Spleen (tissue), 11 donors: ENCODE results near the gene TGM1. TPM values are rescaled to one million over a fixed set of nuclear protein-coding genes. Genes with fewer than 3 reads are reported as not detected.
A peak's percentile ranks its signal among the peaks of the same experiment; 100 is the strongest.

Source experiments
- DNase-seq: peaks from one replicate; pipeline ENCODE4 v3.0.0-alpha.2; 2020
- H3K27ac ChIP-seq, 8 donors: fragments of 200-600 bp; sonication (generic) in 7 of 8; 1 replicate in 4 of 8; 2 replicates in 4 of 8; pipeline versions ENCODE4 v1.5.0 to v1.8.0; 2016 to 2021; ENCODE audit warnings: inconsistent platforms in 4 of 8, mild to moderate bottlenecking in 4 of 8, moderate library complexity in 1 of 8
- H3K27me3 ChIP-seq, 7 donors: fragments of 200-600 bp; sonication (generic) in 6 of 7; replicated peaks in 1 of 7; 1 replicate in 4 of 7; 2 replicates in 3 of 7; pipeline versions ENCODE4 v1.5.0 to v1.8.0; 2016 to 2021; ENCODE audit warnings: inconsistent platforms in 3 of 7, mild to moderate bottlenecking in 1 of 7
- H3K36me3 ChIP-seq, 6 donors: fragments of 200-600 bp; sonication (generic) in 5 of 6; 1 replicate in 4 of 6; 2 replicates in 2 of 6; pipeline versions ENCODE4 v1.5.0 to v1.8.0; 2016 to 2021; ENCODE audit warnings: inconsistent platforms in 2 of 6
- H3K4me1 ChIP-seq, 6 donors: fragments of 200-600 bp; sonication (generic) in 5 of 6; 1 replicate in 3 of 6; 2 replicates in 3 of 6; pipeline versions ENCODE4 v1.5.0 to v1.8.0; 2016 to 2021; ENCODE audit warnings: inconsistent platforms in 3 of 6
- H3K4me3 ChIP-seq, 8 donors: fragments of 200-600 bp; sonication (generic) in 7 of 8; 1 replicate in 4 of 8; 2 replicates in 4 of 8; pipeline versions ENCODE4 v1.5.0 to v1.8.0; 2016 to 2021; ENCODE audit warnings: inconsistent platforms in 4 of 8, mild to moderate bottlenecking in 4 of 8, moderate library complexity in 2 of 8
- H3K9me3 ChIP-seq, 8 donors: fragments of 200-600 bp; sonication (generic) in 7 of 8; 1 replicate in 4 of 8; 2 replicates in 4 of 8; pipeline versions ENCODE4 v1.5.0 to v1.8.0; 2016 to 2021; ENCODE audit warnings: inconsistent platforms in 4 of 8
- POLR2A ChIP-seq, 3 donors: fragments of 450-650 bp; IDR thresholded peaks; one replicate each; pipeline ENCODE4 v1.5.1; 2017; ENCODE audit warnings: antibody characterized with exemption in 3 of 3, mild to moderate bottlenecking in 1 of 3
- POLR2AphosphoS5 ChIP-seq, 3 donors: sonication (generic); formaldehyde crosslinking; IDR thresholded peaks; one replicate each; pipeline ENCODE4 v1.5.1; 2017; ENCODE audit warnings: antibody characterized with exemption in 3 of 3
- WGBS, 5 donors: extraction: QIAGEN DNeasy Blood & Tissue Kit in 3 of 5; methylation state at CpG; one replicate each; pipeline versions ENCODE4 v1.1.5 to v1.1.7; 2013 to 2018; 5-methylcytosine and 5-hydroxymethylcytosine counted together
- intact Hi-C: fragments of 100-400 bp; cut with DNase I; formaldehyde crosslinking; loops from one replicate; pipeline ENCODE4 v1.15.0; 2023; ENCODE audit warnings: low total_unique reads
- polyA plus RNA-seq, 3 donors: library from polyadenylated mRNA; stranded (reverse); fragments of 200-250 nt; gene quantifications; one replicate each; pipeline ENCODE4 v1.2.1, GENCODE V29; 2013
- total RNA-seq, 7 donors: library from RNA; depleted of rRNA in 3 of 7; stranded (reverse); fragments of >200 nt in 3 of 7; fragmentation: NEBNext Ultra II Directional in 4 of 7; extraction: Animal tissue kit (Norgen Biotek cat#: 25700) in 4 of 7; gene quantifications; one replicate each; pipeline versions ENCODE4 v1.1.0 to v1.2.1, GENCODE V29; 2016 to 2021
- TF ChIP-seq, protein P1 (sequence below), 11 experiments: fragments of 200-600 bp in 7 of 11; fragments of 450-650 bp in 4 of 11; sonication (generic) in 4 of 11; IDR thresholded peaks in 8 of 11; conservative IDR thresholded peaks in 3 of 11; 1 replicate in 7 of 11; 2 replicates in 4 of 11; pipeline versions ENCODE4 v1.4.0 to v1.8.0; 2016 to 2021; ENCODE audit warnings: antibody characterized with exemption in 11 of 11, inconsistent platforms in 4 of 11, mild to moderate bottlenecking in 1 of 11
- donor health status: healthy with polysubstance abuse.
- donor health status: DM: no; HTN: no; CAD: no; lungs with moderate emphysema.
- donor health status: DM: no; HTN: no; CAD: no.
- donor health status: Bipolar disorder and iron deficiency.
- donor health status: healthy.
- donor health status: DM: no; HTN: no; CAD: no.
- donor health status: DM: yes; HTN: yes; CAD: no.

The TGM1 gene
- total and polyA plus RNA-seq, 10 donors, result 1.4 to 4.8 (median 2.7) TPM

DNA sequence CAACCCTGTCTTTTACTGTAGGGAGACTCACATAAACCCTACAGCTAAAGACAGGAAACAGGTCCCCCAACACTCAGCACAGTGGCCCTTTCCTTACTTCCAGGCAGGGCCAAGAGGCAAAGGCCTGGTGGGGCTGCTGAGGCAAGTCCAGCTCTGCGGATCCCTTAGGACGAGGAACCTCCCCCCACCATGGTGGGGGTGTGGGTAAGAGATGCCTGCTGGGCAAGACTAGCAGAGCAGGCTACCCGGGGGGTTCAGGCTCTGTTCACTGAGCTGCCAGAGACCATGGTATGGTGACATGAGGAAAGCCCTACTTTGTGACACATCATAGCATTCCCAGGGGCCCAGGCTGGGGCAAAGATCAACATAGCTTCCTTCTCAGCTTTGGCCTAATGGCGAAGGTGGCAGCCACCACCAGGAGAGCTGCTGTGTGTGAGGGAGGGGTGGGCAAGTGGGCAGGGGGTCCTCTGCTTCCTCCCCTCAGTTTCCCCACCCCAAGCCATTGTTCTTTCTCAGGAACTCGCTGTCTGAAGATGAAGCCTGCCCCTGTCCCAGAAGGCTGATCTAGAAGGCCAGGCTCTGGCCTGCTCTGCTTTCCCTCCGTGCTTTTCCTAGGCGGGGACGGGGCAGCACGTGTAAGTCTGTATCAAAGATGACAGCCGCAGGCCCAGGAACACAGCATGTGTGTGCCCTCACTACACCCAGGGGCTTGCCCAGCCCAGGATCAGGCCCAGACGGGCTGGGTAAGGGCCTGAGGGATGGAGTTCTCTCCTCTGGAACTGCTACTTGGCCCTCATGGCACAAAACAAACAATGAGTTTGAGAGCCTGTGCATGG is 10.5 kb downstream of the TGM1 start:
- Histone ChIP-seq H3K4me1 (peaks cover 0 to 17% (median 0%) of the 10 kb centered on the region in 6 donors), H3K9me3 (no peaks in the 10 kb centered on the region), H3K27ac (peak overlapping the region in 2 of 8 donors; percentile 14 to 36), H3K36me3 (peaks cover 0 to 59% (median 6%) of the 10 kb centered on the region in 6 donors), H3K4me3 (no peak overlapping the region), H3K27me3 (no peaks in the 10 kb centered on the region)
- TF ChIP-seq, protein P1, sequence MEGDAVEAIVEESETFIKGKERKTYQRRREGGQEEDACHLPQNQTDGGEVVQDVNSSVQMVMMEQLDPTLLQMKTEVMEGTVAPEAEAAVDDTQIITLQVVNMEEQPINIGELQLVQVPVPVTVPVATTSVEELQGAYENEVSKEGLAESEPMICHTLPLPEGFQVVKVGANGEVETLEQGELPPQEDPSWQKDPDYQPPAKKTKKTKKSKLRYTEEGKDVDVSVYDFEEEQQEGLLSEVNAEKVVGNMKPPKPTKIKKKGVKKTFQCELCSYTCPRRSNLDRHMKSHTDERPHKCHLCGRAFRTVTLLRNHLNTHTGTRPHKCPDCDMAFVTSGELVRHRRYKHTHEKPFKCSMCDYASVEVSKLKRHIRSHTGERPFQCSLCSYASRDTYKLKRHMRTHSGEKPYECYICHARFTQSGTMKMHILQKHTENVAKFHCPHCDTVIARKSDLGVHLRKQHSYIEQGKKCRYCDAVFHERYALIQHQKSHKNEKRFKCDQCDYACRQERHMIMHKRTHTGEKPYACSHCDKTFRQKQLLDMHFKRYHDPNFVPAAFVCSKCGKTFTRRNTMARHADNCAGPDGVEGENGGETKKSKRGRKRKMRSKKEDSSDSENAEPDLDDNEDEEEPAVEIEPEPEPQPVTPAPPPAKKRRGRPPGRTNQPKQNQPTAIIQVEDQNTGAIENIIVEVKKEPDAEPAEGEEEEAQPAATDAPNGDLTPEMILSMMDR (IDR thresholded peaks at IDR 0.05 in 8 of 11, conservative IDR thresholded peaks at IDR 0.05 in 3 of 11), result no peak
- TF ChIP-seq POLR2AphosphoS5 (IDR thresholded peaks at IDR 0.05) (no peak), POLR2A (IDR thresholded peaks at IDR 0.05) (no peak)
- DNase-seq, result peak; percentile 51
- WGBS, 5 donors, result 80 to 87% (median 85%) methylated on average over 9 to 11 of the region's 11 CpGs
- intact Hi-C loops, result no loop called here

DNA sequence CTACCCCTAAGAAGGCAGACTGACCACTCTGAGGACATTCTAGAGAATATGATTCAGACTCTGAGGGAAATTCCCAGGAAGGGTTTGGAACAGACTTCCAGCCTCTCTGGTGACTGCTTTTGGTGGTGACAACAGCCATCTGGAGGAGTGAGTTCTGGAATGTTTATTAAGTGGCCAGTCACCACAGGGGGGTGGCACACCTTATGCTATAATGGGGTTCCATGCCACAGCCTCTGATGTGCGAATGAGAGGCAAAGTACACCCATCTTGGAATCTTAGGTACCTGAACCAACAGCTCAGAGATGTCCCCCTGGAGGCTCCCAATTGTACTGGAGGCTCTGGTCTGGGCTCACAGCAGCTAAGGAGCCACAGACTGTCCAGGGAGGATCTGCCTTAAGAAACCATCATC is 11.1 kb downstream of the TGM1 start:
- intact Hi-C loops, result no loop called here
- H3K36me3 ChIP-seq, result peaks cover 0 to 55% (median 6%) of the 10 kb centered on the region in 6 donors
- TF ChIP-seq POLR2A (IDR thresholded peaks at IDR 0.05), result no peak
- peak in 1 of 3 donors; percentile 11 for TF ChIP-seq POLR2AphosphoS5 (IDR thresholded peaks at IDR 0.05)
- DNase-seq, result no peak
- peaks cover 0 to 23% (median 4%) of the 10 kb centered on the region in 6 donors for H3K4me1 ChIP-seq
- H3K27ac ChIP-seq, result peak overlapping the region in 2 of 8 donors; percentile 14 to 36
- H3K27me3 ChIP-seq, result no peaks in the 10 kb centered on the region
- no peak overlapping the region for H3K4me3 ChIP-seq
- 76 to 82% (median 81%) methylated on average over 1 of the region's 1 CpG; no CpG with 5 or more reads in 1 of the 5 donors for WGBS, 5 donors
- H3K9me3 ChIP-seq, result no peaks in the 10 kb centered on the region

DNA sequence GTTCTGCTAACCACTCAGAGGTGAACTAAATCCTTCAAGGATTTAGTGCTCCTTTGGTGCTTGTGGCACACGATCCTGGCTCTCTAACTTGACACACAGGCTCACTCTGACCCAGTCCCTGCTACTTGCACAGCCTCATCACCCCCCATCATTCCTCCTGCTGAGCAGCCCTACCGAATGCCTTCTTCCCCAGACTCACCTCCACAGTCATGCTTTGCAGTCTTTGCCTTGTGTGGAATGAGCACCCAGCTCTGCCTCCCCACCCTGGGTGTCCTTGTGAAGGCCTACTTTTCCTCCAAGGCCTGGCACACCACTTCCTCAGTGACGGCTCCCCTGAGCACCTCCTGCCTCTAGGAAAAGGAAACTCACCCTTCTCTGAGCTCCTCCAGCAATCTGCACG is 12.6 kb downstream of the TGM1 start:
- 56 to 73% (median 62%) methylated on average over 4 of the region's 4 CpGs for WGBS, 5 donors
- intact Hi-C loops, result no loop called here
- DNase-seq, result no peak
- H3K4me3 ChIP-seq, result no peak overlapping the region
- H3K4me1 ChIP-seq, result peaks cover 0 to 33% (median 11%) of the 10 kb centered on the region in 6 donors
- TF ChIP-seq POLR2A (IDR thresholded peaks at IDR 0.05) (no peak), POLR2AphosphoS5 (IDR thresholded peaks at IDR 0.05) (no peak)
- TF ChIP-seq, protein P1 (IDR thresholded peaks at IDR 0.05 in 8 of 11, conservative IDR thresholded peaks at IDR 0.05 in 3 of 11), result no peak
- H3K27me3 ChIP-seq, result no peaks in the 10 kb centered on the region
- peak overlapping the region in 1 of 8 donors; percentile 36 for H3K27ac ChIP-seq
- no peaks in the 10 kb centered on the region for H3K9me3 ChIP-seq
- peaks cover 0 to 43% (median 6%) of the 10 kb centered on the region in 6 donors for H3K36me3 ChIP-seq

DNA sequence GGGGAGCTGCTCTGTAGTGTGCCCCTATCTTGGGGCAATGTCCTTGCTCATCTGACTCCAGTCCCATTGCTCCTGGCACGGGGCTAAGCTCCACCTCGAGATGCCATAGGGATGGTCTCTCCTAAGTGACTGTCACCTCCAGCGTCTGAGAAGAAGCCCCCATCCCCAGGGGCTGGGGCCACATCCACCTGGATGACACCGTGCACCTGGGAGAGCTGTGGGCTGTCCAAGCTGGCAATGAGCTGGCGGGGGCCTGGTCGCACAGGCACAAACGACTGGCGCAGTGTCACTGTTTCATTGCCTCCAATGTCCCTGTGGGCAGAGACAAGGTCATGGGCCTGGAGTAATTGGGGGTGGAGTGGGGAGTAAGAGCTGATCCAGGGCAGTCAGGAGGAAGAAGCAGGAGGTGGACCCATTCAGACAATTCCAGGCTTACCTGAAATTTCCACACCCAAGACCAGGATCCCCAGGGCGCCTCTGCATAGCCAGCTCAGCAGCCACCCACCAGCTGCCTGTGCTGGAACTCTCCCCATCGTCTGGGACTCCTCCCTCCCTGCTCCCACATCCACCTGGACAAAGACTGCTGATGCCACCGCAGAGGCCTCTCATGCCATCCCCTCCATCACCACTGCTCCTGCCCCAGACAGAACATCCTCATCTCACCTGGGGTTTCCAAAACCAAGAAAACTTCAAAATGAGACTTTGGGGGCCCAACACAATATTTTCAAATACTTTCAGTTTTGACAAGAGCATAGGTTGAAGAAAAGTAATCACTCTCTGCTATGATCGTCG is 13.6 kb downstream of the TGM1 start:
- peak; percentile 68 for DNase-seq
- H3K36me3 ChIP-seq, result peaks cover 0 to 33% (median 3%) of the 10 kb centered on the region in 6 donors
- H3K9me3 ChIP-seq, result no peaks in the 10 kb centered on the region
- no peak for TF ChIP-seq POLR2A (IDR thresholded peaks at IDR 0.05)
- TF ChIP-seq, protein P1 (IDR thresholded peaks at IDR 0.05 in 8 of 11, conservative IDR thresholded peaks at IDR 0.05 in 3 of 11), result no peak
- TF ChIP-seq POLR2AphosphoS5 (IDR thresholded peaks at IDR 0.05), result no peak
- no peak overlapping the region for H3K27ac ChIP-seq
- H3K4me3 ChIP-seq, result no peak overlapping the region
- H3K27me3 ChIP-seq, result no peaks in the 10 kb centered on the region
- WGBS, 5 donors, result 80 to 84% (median 83%) methylated on average over 11 to 13 of the region's 13 CpGs
- H3K4me1 ChIP-seq, result peaks cover 0 to 33% (median 11%) of the 10 kb centered on the region in 6 donors
- intact Hi-C loops, result no loop called here
